HG03095 (cell line): Measurements from ENCODE around the gene DMD.

Experiments
- ATAC-seq: cut with Tn5 transposase; IDR thresholded peaks from one replicate; pipeline ENCODE4 v1.9.1; 2021; ENCODE audit warnings: moderate library complexity; ENCODE audit not compliant: unreplicated experiment

Gene DMD

GRCh38 chrX:31166416-31166815 lies 2044.9 kb downstream of the DMD start:
- no peak for ATAC-seq

GRCh38 chrX:31165241-31166035 lies 2045.9 kb downstream of the DMD start:
- ATAC-seq = no peak

- no peak for ATAC-seq
Observed at GRCh38 chrX:31154946-31155345, 2056.4 kb downstream of the DMD start.

GRCh38 chrX:31153475-31154047 lies 2057.8 kb downstream of the DMD start:
- ATAC-seq = no peak

GRCh38 chrX:31147175-31147574 lies 2064.2 kb downstream of the DMD start:
- ATAC-seq = no peak

GRCh38 chrX:31139961-31140360 lies 2071.4 kb downstream of the DMD start:
- ATAC-seq = no peak

GRCh38 chrX:31138124-31138523 lies 2073.2 kb downstream of the DMD start:
- ATAC-seq = no peak

GRCh38 chrX:31136144-31136611 lies 2075.2 kb downstream of the DMD start:
- ATAC-seq = peak; percentile 92

GRCh38 chrX:31132821-31133241 lies 2078.5 kb downstream of the DMD start:
- no peak for ATAC-seq

GRCh38 chrX:31130457-31131220 lies 2080.7 kb downstream of the DMD start:
- no peak for ATAC-seq

GRCh38 chrX:31128855-31129254 lies 2082.5 kb downstream of the DMD start:
- ATAC-seq = no peak

GRCh38 chrX:31127716-31128115 lies 2083.6 kb downstream of the DMD start:
- ATAC-seq = no peak

- no peak for ATAC-seq
Observed at GRCh38 chrX:31126205-31126604, 2085.1 kb downstream of the DMD start.

- no peak for ATAC-seq
Observed at GRCh38 chrX:31124536-31124935, 2086.8 kb downstream of the DMD start.

GRCh38 chrX:31123335-31123734 lies 2088.0 kb downstream of the DMD start:
- ATAC-seq = no peak

- ATAC-seq = no peak
Observed at GRCh38 chrX:31117266-31117665, 2094.1 kb downstream of the DMD start.

GRCh38 chrX:31115398-31115797 lies 2096.0 kb downstream of the DMD start:
- no peak for ATAC-seq

GRCh38 chrX:31114858-31115257 lies 2096.5 kb downstream of the DMD start:
- ATAC-seq = no peak

GRCh38 chrX:31112226-31112999 lies 2098.9 kb downstream of the DMD start:
- no peak for ATAC-seq

GRCh38 chrX:31110657-31111056 lies 2100.7 kb downstream of the DMD start:
- no peak for ATAC-seq

- peak; percentile 73 for ATAC-seq
Observed at GRCh38 chrX:31099536-31100090, 2111.7 kb downstream of the DMD start.
